Raji (cell line): Measurements from ENCODE around the gene RNF227.
A peak's percentile ranks its signal among the peaks of the same experiment; 100 is the strongest.

Source experiments
- POLR2A ChIP-seq: IDR thresholded peaks from 2 replicates; pipeline ENCODE4 v1.6.1; 2011; ENCODE audit warnings: low read depth, low read length, control low read depth; ENCODE audit not compliant: insufficient read depth

RNF227 gene

DNA sequence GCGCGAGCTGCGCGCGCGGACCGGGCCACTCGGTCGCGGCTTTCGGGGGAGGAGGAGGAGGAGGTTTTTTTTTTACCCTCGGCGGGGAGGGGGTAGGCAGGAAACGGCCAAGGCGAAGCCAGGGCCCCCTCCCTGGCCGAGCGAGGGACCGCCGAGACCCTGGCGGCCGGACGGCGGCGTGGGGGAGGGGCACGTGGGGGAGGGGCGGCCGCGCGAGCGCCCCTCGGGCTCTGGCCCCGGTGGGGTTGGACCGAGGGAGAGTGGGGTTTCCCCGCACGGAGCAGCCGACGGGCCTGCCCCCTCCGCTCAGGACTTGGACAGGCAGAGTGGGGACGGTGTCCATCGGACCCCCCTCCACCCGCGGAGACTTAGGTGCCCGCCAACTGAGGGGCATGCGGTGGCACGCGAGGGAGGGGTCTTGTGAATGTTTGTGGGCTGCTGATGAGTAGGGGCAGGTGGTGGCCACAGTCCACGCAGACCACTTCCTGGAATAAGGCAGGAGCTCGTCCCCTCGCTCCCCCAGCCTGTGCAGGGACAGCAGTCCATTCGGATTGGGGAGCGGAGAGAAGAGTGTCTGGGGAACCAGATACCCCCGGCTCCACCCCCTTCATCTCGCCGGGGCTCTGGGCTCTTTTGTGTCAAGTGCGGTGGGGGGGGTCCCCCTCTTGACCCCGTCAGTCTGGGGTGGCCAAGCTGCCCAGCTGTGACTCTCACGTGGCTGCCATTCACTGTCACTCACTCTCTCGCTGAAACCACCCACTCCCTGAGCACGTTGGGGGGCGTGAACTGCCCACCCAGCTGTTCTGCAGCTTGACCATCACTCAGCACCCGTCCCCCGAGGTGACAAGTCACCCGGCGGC is 30.5 kb downstream of the RNF227 start:
- peak; percentile 74 for TF ChIP-seq POLR2A

DNA sequence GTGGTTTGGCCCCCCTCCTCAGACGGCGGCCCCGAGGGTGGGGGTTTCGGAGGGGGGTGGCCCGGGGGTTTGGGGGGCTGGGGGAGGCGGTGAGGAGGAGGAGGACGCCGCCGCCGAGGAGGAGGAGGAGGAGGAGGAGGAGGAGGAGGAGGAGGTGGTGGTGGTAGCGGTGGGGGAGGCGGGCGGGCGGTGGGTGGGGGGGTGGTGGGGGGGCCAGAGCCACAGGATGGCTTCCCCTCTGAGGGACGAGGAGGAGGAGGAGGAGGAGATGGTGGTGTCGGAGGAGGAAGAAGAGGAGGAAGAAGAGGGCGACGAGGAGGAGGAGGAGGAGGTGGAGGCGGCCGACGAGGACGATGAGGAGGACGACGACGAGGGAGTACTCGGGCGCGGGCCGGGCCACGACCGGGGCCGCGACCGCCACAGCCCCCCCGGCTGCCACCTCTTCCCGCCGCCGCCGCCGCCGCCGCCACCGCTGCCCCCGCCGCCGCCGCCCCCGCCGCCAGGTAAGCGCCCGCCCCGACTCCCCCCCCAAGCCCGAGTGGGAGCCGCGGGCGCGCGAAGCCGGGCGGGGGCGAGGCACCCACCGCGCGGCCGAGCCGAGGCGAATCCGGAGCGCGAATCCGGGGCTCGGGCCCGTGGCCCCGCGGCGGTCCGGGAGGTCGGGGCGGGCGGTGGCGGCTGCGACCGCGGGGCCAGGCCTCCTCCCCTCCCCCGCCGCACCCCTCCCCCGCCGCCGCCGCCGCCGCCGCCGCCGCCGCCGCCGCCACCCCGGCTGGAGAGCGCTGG is 31.3 kb downstream of the RNF227 start:
- peak; percentile 50 for TF ChIP-seq POLR2A

DNA sequence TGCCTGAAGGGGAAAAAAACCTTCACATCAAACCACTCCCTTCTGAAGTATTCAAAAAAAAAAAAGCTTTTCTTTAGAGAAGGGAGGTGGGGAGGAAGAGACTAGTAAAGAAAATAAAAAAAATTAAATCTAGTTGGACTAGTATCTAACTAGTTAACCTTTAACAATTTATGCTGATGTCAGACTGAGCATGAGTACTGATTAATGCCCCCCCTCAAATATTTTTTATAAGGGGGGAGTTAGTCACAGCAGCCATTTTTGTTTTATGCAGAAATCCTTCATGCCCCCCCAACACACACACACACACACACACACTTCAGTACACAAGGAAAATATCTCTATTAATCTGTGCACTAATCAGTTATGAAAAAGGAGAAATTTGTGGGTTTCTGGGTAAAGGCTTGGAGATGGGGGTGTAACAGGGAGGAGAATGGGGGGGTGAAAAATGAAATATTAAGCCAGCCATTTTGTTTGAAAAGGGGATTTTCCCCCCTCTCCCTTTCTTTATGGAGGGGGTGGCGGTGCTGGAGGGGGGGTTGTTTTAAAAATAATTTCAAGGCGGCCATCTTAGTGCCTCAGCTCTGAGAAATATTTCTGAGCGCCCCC is 32.2 kb downstream of the RNF227 start:
- no peak for TF ChIP-seq POLR2A

DNA sequence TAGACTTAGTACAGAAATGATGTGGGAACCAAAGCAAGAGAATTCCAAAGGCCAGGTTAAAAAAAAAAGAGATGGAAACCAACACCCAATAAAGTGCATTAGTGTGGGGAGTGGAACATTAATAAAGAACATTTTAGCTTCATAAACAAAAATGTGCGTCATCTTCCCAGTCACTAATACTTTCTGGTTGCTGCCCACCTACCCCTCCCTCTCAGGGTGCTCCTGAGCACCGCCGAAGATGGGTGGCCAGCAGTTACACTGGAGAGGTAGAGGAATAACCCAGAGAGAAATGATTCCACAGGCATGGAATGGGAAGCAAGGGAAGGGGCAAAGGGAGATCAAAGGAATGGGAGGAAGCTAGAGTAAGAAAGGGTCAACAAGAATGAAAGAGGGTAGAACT is 33.5 kb downstream of the RNF227 start:
- no peak for TF ChIP-seq POLR2A

DNA sequence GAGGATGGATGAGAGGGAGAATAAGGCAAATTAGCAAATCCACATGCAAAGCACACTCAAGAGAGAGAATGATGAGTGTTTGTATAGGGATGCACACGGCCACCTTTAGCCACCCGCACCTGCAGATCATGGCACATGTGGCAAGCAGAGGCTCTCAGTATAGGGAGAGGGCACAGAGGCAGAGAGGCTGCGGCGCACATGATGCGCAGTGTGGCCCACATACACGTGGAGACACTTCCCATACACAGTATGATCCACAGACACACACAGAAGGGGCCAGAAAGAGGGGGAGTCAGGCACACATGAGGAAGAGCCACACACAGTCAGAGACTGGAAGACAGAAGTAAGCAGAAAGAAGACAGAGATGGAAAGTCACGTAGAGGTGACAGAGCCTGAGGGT is 34.0 kb downstream of the RNF227 start:
- TF ChIP-seq POLR2A, result peak; percentile 81

DNA sequence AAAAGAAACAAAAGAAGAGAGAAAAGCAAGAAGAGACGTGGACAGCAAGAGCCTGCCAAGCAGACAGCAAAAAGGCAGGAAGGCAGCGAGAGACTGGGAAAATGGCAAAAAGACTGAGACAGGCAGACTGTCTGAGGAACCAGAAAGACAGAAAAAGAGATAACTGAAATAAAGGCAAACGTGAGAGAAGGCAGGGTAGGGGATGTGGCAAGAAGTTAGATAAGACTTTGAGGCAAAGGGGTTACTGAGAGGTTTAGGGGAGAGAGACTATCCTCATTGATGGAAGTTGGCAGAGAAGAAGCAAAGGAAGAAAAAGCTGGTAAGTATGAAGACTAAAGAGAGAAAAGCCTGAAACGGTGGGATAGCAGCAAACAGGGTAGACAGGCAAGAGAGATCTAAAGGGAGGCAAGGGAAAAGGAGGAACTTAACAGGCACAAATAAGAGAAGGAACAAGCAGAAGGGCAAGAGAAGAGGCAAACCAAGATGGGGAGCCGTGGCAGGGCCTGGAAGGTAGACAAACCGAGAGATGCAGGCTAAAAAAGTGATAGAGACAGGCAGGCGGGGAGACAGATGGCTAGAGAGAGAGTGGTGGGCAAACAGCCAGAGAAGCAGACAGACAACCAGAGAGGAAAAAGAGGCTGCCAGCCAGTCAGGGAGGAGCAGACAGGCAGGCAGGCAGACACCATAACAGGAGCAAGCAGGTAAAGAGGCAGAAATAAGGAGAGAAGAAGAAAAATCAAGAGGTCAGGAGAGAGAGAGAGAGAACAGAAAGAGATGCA is 34.6 kb downstream of the RNF227 start:
- no peak for TF ChIP-seq POLR2A

DNA sequence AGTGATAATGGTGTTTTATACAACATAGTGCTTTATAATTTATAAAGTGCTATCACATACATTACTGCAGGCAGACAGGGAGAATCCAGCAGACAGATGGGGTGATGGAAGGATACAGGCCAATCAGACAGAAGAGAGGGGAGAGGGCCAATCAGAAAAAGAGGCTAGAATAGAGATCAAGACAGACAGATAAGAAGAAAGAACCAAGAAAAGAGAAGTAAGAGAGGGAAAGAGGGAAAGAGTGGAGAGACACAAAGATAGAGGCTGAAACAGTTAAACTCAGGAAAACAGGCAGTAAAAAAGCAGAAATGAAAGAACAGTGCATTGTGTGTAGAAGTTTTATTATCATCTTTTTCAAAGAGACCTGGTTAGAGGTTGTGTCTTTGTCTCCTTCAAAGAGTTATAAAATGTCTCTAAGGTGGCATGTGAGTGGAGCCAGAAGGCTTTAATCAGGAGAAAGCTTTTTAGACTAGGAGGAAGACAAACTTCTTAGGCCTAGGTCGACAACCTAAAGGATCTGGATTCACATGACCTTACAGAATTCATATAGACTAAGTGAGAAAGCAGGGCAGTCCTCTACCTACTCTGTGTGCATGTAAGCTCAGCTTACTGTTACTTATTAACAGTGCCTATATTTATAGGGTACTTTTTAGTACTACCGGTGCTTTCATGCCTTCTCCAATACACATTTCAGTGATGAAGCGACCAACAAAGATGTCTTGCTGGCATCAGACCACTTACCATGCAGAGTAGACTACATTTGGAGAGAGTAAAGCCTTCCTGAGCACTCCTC is 35.8 kb downstream of the RNF227 start:
- no peak for TF ChIP-seq POLR2A

DNA sequence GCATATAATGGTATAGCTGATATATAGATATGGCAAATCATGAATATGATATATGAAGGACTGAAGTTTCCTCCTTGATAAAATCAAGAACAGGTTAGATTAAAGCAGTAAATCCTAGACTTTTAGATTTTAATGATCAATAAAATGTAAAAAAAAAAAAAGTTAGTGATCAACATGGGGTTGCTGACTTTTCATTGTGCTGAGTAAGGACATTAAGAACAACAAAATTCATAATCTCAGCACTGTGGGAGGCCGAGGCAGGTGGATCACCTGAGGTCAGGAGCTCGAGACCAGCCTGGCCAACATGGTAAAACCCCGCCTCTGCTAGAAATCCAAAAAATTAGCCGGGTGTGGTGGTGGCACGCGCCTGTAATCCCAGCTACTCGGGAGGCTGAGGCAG is 37.9 kb downstream of the RNF227 start:
- TF ChIP-seq POLR2A, result no peak

DNA sequence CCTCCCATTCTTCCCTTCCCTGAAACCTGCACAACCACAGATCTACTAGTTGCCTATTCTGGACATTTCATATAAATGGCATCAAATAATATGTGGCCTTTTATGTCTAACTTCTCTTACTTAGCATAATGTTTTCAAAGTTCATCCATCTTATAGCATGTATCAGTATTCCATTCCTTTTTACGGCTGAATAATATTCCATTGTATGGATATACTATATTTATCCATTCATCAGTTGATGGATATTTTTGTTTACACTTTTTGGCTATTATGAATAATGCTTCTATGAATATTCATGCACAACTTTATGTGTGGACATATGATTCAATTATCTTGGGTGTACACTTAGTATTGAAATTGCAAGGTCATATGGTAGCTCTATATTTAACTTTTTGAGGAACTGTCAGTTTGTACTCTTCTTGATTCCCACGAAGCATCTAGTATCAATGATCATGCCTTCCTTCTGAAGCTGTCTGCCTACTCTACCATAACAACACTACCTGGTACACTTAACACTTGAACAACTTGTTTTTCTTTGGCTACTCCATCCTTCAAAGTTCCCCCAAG is 40.2 kb downstream of the RNF227 start:
- TF ChIP-seq POLR2A, result no peak

DNA sequence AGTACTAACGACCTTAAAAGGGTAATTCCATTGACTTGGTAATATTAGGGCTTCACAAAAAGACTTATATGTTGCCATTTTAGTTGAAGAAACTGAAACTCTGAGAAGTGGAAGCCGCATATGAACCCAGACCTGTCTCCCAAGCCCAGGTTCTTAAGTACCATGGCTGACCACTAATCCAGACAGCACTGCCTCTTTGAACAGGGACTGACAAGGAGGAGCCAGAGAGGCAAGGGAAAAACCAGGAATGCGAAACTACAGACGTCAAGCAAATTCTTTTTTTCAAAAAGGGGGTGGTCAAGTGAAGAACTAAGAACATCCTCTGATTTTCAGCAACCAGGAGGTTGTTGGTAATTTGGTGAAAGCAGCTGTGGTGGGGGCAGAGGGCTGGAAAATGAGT is 43.0 kb downstream of the RNF227 start:
- TF ChIP-seq POLR2A, result no peak

DNA sequence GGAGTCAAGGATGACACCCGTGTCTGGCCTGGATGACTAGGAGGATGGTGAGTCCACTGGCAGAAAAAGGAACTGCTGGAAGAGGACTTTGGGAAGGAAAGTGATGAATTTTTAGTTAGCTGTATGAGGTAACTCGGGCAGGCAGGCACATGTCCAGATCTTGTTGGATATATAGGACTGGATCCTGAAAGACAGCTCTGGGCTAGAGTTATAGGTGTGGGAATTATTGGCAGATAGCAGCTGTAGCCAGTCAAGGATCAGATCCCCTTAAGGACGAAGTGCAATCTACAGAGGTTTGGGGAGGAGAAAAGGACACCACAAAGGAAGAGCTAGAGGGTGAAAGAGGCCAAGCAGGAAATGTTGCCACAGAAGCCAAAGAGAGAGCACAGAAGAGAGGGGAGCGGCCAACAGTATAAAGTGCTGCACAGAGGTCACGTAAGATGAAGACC is 48.2 kb downstream of the RNF227 start:
- no peak for TF ChIP-seq POLR2A

DNA sequence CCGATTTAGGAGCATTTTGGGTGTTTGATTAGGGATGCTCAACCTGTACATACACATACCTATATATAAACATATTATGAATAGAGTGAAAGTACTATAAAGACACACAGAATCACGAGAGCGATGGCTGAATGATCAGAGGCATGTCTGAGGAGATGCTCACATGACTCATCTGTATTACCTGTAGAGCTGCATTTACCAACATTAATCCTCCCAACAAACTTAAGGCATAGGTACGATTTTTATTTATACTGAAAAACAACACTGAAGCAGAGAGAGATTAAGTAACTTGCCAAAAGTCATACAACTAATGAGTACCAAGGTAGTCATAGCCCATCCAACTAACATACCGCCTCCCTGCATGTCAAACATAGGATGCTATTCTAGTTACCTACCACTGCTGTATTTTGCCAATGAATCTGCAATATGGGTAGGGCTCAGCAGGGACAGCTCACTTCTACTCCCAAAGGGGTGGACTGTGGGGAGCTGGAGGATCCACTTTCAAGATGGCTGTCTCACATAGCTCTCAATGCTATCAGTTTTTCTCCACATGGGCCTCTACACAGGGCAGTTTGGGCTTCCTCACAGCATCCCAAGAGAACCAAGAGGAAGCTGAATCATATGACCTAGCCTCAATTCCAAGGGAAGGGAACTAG is 51.0 kb downstream of the RNF227 start:
- no peak for TF ChIP-seq POLR2A
